Suprapubic skin (tissue), 4 donors: ENCODE measurements around the gene DCTN4.

Experiments used
- CTCF ChIP-seq, 2 donors: fragments of 200-600 bp in 1 of 2; fragments of 450-650 bp in 1 of 2; sonication (generic) in 1 of 2; IDR thresholded peaks; one replicate each; pipeline ENCODE4 v1.5.1; 2016 to 2019; ENCODE audit warnings: antibody characterized with exemption in 2 of 2, mild to moderate bottlenecking in 1 of 2, moderate library complexity in 1 of 2
- EP300 ChIP-seq: sonication (generic); formaldehyde crosslinking; IDR thresholded peaks from one replicate; pipeline ENCODE4 v1.6.1; 2017; ENCODE audit warnings: antibody characterized with exemption
- POLR2A ChIP-seq, 2 donors: fragments of 450-650 bp; IDR thresholded peaks; one replicate each; pipeline ENCODE4 v1.6.1; 2017; ENCODE audit warnings: antibody characterized with exemption in 2 of 2, mild to moderate bottlenecking in 2 of 2, moderate library complexity in 2 of 2
- POLR2AphosphoS5 ChIP-seq, 3 donors: sonication (generic); formaldehyde crosslinking; IDR thresholded peaks; one replicate each; pipeline ENCODE4 v1.6.1; 2017; ENCODE audit warnings: antibody characterized with exemption in 3 of 3

GRCh38 chr5:150663936-150664335 is 94.9 kb downstream of the DCTN4 start:
- no peak for TF ChIP-seq EP300
- no peak for TF ChIP-seq POLR2A (IDR thresholded peaks at IDR 0.05)
- no peak for TF ChIP-seq CTCF (IDR thresholded peaks at IDR 0.05)
- no peak for TF ChIP-seq POLR2AphosphoS5 (IDR thresholded peaks at IDR 0.05)
